ENCODE data around the gene CENATAC. TPM values are rescaled to one million over a fixed set of nuclear protein-coding genes. Genes with fewer than 3 reads are reported as not detected.

Gene CENATAC
- total RNA-seq = 38.5 TPM

GRCh38 chr11:118997627-118998387, at the start of gene CENATAC:
CENATAC (plus strand) TSS chr11:118998138; CDS start chr11:118998198, 60 bp downstream.

GRCh38 chr11:118956094-118956846, 41.7 kb upstream of the CENATAC start, which contains the start of gene UPK2:
UPK2 (plus strand) TSS chr11:118956298; CDS start chr11:118956351, 53 bp downstream.

GRCh38 chr11:118971646-118972045, 26.3 kb upstream of the CENATAC start, which contains the start of gene FOXR1:
FOXR1 (plus strand) TSS chr11:118971761; CDS start chr11:118971932, 171 bp downstream.

GRCh38 chr11:119018074-119018938, 20.4 kb downstream of the CENATAC start, which contains the start of the genes RPS25 and TRAPPC4:
RPS25 (minus strand) TSS chr11:119018343; CDS start chr11:119018284, 59 bp downstream.
TRAPPC4 (plus strand) TSS chr11:119018766; CDS start chr11:119018796, 30 bp downstream.

GRCh38 chr11:119030329-119031047, 32.5 kb downstream of the CENATAC start, which contains the start of gene SLC37A4:
SLC37A4 (minus strand) TSS chr11:119030877.

GRCh38 chr11:119057000-119057769, 59.2 kb downstream of the CENATAC start, which contains the start of gene HYOU1:
HYOU1 (minus strand) TSS chr11:119057205; CDS start chr11:119056160, 1,045 bp downstream.

Small RNAs within 50 kb of the gene (small RNA-seq; reads per million reads assigned to genes)
- not detected for gene AP003392.2
- not detected for gene RF00017
- not detected for gene RF00019

Other genes with a start within 250 kb of the CENATAC start
- 291 TPM for gene DDX6, start 207.0 kb upstream of the CENATAC start, total RNA-seq
- not detected for gene CXCR5, start 114.2 kb upstream of the CENATAC start, total RNA-seq
- 6.5 TPM for gene BCL9L, start 72.2 kb upstream of the CENATAC start, total RNA-seq
- gene UPK2, start 41.8 kb upstream of the CENATAC start, total RNA-seq = not detected
- gene FOXR1, start 26.4 kb upstream of the CENATAC start, total RNA-seq = not detected
- 702 TPM for gene RPS25, start 20.2 kb downstream of the CENATAC start, total RNA-seq
- gene TRAPPC4, start 20.6 kb downstream of the CENATAC start, total RNA-seq = 69.0 TPM
- gene SLC37A4, start 32.7 kb downstream of the CENATAC start, total RNA-seq = 12.0 TPM
- 76.6 TPM for gene HYOU1, start 59.1 kb downstream of the CENATAC start, total RNA-seq
- gene VPS11, start 69.7 kb downstream of the CENATAC start, total RNA-seq = 28.1 TPM
- gene HMBS, start 86.7 kb downstream of the CENATAC start, total RNA-seq = 6.7 TPM
- gene DPAGT1, start 103.7 kb downstream of the CENATAC start, total RNA-seq = 11.3 TPM
- gene C2CD2L, start 109.2 kb downstream of the CENATAC start, total RNA-seq = 15.5 TPM
- gene HINFP, start 123.4 kb downstream of the CENATAC start, total RNA-seq = 25.8 TPM
- gene ABCG4, start 150.9 kb downstream of the CENATAC start, total RNA-seq = 9.0 TPM
- 5.5 TPM for gene NLRX1, start 170.6 kb downstream of the CENATAC start, total RNA-seq
- not detected for gene NHERF4, start 187.3 kb downstream of the CENATAC start, total RNA-seq
- 24.7 TPM for gene CBL, start 208.2 kb downstream of the CENATAC start, total RNA-seq